LHCN-M2 (cell line): ENCODE data around the gene DRGX. TPM values are rescaled to one million over a fixed set of nuclear protein-coding genes. Genes with fewer than 3 reads are reported as not detected.

Experiments
- DNase-seq: peaks from one replicate; pipeline ENCODE4 v3.0.0-alpha.2; 2012; ENCODE audit warnings: low read depth
- total RNA-seq: library from RNA; depleted of rRNA; stranded (reverse); fragments of >200 nt; gene quantifications from 2 replicates; pipeline ENCODE4 v1.2.3, GENCODE V29; 2014

DRGX gene
- total RNA-seq, 1 experiment from 2014 or later: not detected

- DNase-seq: no peak
Observed at GRCh38 chr10:49408519-49409306, 12.8 kb upstream of the DRGX start.

GRCh38 chr10:49407552-49408137 is 11.8 kb upstream of the DRGX start:
- DNase-seq: peak; percentile 69

- no peak for DNase-seq
Observed at GRCh38 chr10:49407151-49407550, 11.3 kb upstream of the DRGX start.

- DNase-seq: no peak
Observed at GRCh38 chr10:49404321-49404878, 8.5 kb upstream of the DRGX start.

GRCh38 chr10:49403363-49403762 is 7.5 kb upstream of the DRGX start:
- no peak for DNase-seq

- DNase-seq: no peak
Observed at GRCh38 chr10:49400365-49400764, 4.5 kb upstream of the DRGX start.

GRCh38 chr10:49398986-49399385 is 3.1 kb upstream of the DRGX start:
- no peak for DNase-seq

- no peak for DNase-seq
Observed at GRCh38 chr10:49398000-49398861, 2.3 kb upstream of the DRGX start.

- no peak for DNase-seq
Observed at GRCh38 chr10:49397036-49397999, 1.4 kb upstream of the DRGX start.

- no peak for DNase-seq
Observed at GRCh38 chr10:49396666-49396999, 744 bp upstream of the DRGX start.

GRCh38 chr10:49394933-49395740 is 752 bp downstream of the DRGX start:
- DNase-seq: no peak

- no peak for DNase-seq
Observed at GRCh38 chr10:49393757-49394156, 2.1 kb downstream of the DRGX start.

GRCh38 chr10:49393301-49393700 is 2.6 kb downstream of the DRGX start:
- DNase-seq: no peak

GRCh38 chr10:49389361-49389933 is 6.4 kb downstream of the DRGX start:
- DNase-seq: no peak

- no peak for DNase-seq
Observed at GRCh38 chr10:49388161-49388560, 7.7 kb downstream of the DRGX start.

GRCh38 chr10:49387071-49387470 is 8.8 kb downstream of the DRGX start:
- peak; percentile 94 for DNase-seq

GRCh38 chr10:49385939-49386922 is 9.7 kb downstream of the DRGX start:
- DNase-seq: no peak

- DNase-seq: no peak
Observed at GRCh38 chr10:49384268-49384953, 11.5 kb downstream of the DRGX start.
